ENCODE results near the gene GJA3. TPM values are rescaled to one million over a fixed set of nuclear protein-coding genes. Genes with fewer than 3 reads are reported as not detected.

The GJA3 gene
- total and polyA plus RNA-seq, 5 donors = 5.0 to 11.0 (median 7.9) TPM

DNA sequence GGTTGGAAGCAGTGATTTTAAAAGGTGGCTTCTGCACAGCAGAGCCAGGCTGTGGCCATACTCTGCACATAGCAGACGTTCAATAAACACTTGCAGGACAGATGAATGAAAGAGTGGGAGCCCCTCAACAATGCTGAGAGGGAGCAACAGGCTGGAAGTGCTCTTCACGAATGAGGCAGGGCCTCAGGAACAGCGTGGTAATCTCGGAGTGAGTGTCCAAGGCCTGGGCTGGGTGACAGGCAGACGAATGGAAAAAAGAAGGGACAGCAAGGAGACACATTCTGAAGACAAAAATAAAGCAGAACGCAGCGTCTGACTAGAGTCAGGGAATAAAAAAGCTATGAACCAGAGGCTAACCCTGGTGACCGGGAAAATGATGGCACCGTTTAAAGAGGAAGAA, 11.1 kb downstream of the GJA3 start:
- Histone ChIP-seq H3K27ac (ENCODE audit: low read length) (peak overlapping the region; percentile 29), H3K9me3 (ENCODE audit: control insufficient read depth, low read length) (no peaks in the 10 kb centered on the region), H3K27me3 (ENCODE audit: control insufficient read depth, insufficient read depth) (no peaks in the 10 kb centered on the region), H3K4me1 (ENCODE audit: control insufficient read depth, insufficient read depth, low read length) (no peaks in the 10 kb centered on the region), H3K4me3 (ENCODE audit: low read length) (no peak overlapping the region)
- DNase-seq (no peak), ATAC-seq (peak in 1 of 2 donors; percentile 29)
- intact Hi-C loops (cut with DNase I) = no loop called here
- WGBS = 40% methylated on average over 9 of the region's 9 CpGs

DNA sequence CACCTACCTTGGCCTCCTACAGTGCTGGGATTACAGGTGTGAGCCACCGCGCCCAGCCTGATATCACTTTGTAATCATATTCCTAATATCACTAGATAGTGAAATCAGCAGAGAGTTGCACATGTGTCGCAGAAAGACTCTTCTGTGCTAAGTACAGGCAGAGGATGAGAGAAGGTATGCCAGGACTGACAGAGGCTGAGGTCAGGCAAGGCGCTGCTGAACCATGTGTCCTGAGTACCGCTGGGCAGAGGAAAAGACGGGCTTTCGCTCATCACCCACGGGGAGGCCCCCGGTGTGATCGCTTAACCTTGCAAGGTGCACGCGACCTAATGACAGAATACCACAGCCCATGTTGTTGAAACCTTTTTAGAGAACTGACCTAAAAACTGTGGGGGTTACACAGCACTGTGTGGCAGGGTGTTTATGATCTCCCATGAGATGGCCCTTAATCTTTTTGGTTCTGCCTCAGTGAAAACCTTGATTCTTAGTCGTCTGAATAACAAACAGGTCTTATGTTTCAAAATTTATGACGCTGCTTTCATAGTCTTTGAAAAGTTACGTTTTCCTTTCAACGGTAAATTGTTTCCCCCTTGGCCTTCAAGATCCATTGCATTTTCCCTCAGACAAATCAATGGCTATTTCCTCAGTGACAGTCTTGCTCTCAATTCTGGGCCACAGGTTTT, 12.2 kb downstream of the GJA3 start:
- H3K27ac ChIP-seq (ENCODE audit: low read length) = no peak overlapping the region
- WGBS = 82% methylated on average over 16 of the region's 16 CpGs
- H3K4me1 ChIP-seq (ENCODE audit: control insufficient read depth, insufficient read depth, low read length) = no peaks in the 10 kb centered on the region
- ATAC-seq (peak in 1 of 2 donors; percentile 24), DNase-seq (no peak)
- no peak overlapping the region for H3K4me3 ChIP-seq (ENCODE audit: low read length)
- no peaks in the 10 kb centered on the region for H3K9me3 ChIP-seq (ENCODE audit: control insufficient read depth, low read length)
- no peaks in the 10 kb centered on the region for H3K27me3 ChIP-seq (ENCODE audit: control insufficient read depth, insufficient read depth)
- intact Hi-C loops (cut with DNase I) = no loop called here

DNA sequence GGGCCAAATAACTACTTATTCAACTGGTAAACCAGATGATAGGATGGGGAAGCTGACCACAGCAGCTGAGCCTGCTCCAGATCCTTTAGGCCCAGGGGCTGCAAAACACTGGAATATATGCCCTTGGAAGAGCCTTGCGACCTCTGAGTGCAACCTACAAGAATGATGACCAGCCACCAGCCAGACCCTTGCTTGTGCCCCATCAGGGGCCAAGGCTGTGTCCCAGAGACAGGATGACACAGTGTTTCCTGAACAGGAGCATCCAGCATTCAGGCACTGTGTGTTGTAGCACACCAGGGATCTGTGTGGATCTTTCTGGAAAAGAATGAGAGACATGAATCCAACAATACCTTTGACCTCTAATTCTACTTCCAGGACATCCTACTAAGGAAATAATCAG, 14.5 kb downstream of the GJA3 start:
- Histone ChIP-seq H3K9me3 (ENCODE audit: control insufficient read depth, low read length) (no peaks in the 10 kb centered on the region), H3K4me3 (ENCODE audit: low read length) (no peak overlapping the region), H3K27ac (ENCODE audit: low read length) (no peak overlapping the region), H3K4me1 (ENCODE audit: control insufficient read depth, insufficient read depth, low read length) (no peaks in the 10 kb centered on the region), H3K27me3 (ENCODE audit: control insufficient read depth, insufficient read depth) (no peaks in the 10 kb centered on the region)
- intact Hi-C loops (cut with DNase I) = no loop called here
- 100% methylated on average over 1 of the region's 1 CpG for WGBS
- DNase-seq (no peak), ATAC-seq (no peak)

DNA sequence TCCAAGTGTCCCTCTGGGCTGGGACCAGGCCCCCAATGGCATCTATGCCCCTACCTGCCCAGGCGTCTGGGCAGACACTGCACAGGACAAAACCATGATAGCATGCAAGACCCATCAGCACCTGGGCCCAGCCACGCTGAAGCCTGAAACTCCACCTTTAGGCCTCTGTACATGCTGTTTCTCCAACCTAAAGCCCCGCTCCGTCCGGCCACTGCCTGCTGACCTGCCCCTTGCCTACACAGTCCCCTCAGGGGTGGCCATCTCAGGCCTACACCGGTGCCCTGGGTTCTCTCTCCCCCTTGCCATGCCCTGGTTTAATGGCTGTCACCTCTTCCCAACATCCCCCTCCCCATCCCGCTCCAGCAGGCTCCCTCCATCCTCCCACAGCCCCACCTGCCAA, 15.3 kb downstream of the GJA3 start:
- no peak overlapping the region for H3K27ac ChIP-seq (ENCODE audit: low read length)
- H3K27me3 ChIP-seq (ENCODE audit: control insufficient read depth, insufficient read depth) = no peaks in the 10 kb centered on the region
- DNase-seq (no peak), ATAC-seq (no peak)
- no peaks in the 10 kb centered on the region for H3K9me3 ChIP-seq (ENCODE audit: control insufficient read depth, low read length)
- no peaks in the 10 kb centered on the region for H3K4me1 ChIP-seq (ENCODE audit: control insufficient read depth, insufficient read depth, low read length)
- intact Hi-C loops (cut with DNase I) = no loop called here
- 76% methylated on average over 7 of the region's 7 CpGs for WGBS
- H3K4me3 ChIP-seq (ENCODE audit: low read length) = no peak overlapping the region

DNA sequence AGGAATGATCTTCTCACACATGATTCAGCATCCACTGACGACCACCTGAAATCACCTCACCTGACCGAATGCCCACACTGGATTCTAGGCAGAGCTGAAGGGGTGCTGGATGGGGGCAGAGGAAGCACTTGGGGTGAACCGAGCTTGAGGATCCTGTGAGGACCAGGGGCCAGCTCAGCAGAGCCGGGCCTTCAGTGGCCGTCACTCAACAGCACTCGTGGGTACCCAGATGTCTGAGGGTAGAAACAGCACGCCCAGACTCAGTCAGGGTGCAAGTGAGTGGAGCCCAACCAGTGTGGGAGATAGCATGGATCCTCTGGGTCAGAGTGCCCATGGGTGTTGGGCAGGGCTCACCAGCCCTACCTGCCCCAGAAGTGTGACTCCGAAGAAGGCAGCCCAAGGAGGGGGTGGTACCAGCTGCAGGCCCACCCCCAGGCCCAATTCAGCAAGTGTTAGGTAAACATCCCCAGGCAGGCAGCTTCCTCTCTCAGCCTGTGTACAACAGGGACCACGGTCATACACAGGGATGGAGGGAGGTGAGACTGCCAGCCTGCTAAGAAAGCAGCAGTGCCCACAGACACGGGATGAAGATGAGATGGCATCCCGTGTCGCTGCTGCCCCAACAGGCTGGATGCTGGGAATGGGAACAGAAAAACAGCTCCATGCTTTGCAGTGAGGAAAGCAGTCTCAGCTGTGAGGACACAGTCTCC, 16.6 kb downstream of the GJA3 start:
- H3K4me1 ChIP-seq (ENCODE audit: control insufficient read depth, insufficient read depth, low read length) = no peaks in the 10 kb centered on the region
- no peaks in the 10 kb centered on the region for H3K9me3 ChIP-seq (ENCODE audit: control insufficient read depth, low read length)
- ATAC-seq (no peak), DNase-seq (no peak)
- H3K4me3 ChIP-seq (ENCODE audit: low read length) = no peak overlapping the region
- 77% methylated on average over 12 of the region's 12 CpGs for WGBS
- intact Hi-C loops (cut with DNase I) = no loop called here
- no peak overlapping the region for H3K27ac ChIP-seq (ENCODE audit: low read length)
- no peaks in the 10 kb centered on the region for H3K27me3 ChIP-seq (ENCODE audit: control insufficient read depth, insufficient read depth)

DNA sequence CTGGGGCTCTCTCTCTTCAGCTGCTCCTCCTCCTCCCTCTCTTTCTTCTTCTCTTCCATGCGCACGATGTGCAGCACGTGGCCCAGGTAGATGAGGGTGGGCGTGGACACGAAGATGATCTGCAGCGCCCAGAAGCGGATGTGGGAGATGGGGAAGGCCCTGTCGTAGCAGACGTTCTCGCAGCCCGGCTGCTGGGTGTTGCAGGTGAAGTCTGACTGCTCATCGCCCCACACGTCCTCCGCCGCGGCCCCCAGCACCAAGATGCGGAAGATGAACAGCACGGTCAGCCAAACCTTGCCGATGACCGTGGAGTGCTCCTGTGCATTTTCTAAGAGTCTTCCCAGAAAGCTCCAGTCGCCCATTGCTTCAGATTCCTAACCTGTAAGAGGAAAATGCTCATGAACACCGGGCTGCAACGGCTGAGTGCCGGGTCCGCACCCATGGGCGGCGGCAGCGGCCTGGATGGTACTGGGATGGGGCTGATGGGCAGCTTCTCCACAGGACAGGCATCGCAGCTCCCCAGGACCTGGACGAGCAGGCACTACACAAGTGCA, 17.8 kb downstream of the GJA3 start:
- WGBS = 90% methylated on average over 30 of the region's 30 CpGs
- Histone ChIP-seq H3K4me1 (ENCODE audit: control insufficient read depth, insufficient read depth, low read length) (no peaks in the 10 kb centered on the region), H3K27me3 (ENCODE audit: control insufficient read depth, insufficient read depth) (no peaks in the 10 kb centered on the region), H3K9me3 (ENCODE audit: control insufficient read depth, low read length) (no peaks in the 10 kb centered on the region), H3K27ac (ENCODE audit: low read length) (no peak overlapping the region), H3K4me3 (ENCODE audit: low read length) (no peak overlapping the region)
- intact Hi-C loops (cut with DNase I) = no loop called here
- ATAC-seq (no peak), DNase-seq (no peak)

DNA sequence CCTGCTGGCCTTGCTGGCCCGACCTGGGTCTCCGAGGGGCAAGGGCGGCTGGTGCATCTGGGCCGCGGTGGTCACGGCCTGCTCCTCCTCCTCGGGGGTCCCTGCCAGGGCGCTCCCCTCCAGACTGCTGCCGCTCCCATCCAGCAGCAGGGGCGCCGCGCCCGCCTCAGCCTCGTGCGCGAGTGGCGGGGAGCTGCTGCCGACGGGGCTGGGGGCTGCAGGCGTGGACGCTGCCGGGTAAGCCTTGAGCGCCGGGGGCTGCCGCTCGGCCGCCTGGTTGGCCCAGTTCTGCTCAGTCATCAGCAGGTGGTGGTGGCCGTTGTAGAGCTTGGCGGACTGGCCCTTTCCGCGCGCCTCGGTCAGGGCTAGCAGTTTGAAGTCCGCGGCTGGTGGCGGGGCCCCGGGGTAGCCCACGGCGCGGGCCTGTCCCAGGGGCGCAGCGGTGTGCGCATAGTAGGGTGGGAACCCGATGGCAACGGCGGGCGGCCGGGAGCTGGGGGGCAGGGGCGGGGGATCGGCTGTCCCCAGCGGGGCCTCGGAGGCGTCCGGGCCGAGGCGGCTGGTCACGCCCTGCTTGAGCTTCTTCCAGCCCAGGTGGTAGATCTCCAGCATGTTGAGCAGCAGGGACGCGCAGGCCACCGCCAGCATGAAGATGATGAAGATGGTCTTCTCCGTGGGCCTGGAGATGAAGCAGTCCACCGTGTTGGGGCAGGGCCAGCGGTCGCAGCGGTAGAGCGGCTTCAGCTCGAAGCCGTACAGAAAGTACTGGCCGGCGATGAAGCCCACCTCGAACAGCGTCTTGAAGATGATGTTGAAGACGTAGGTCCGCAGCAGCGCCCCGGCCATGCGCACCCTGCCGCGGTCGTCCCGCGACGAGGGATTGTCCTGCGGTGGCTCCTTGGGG, 18.6 kb downstream of the GJA3 start:
- Histone ChIP-seq H3K27me3 (ENCODE audit: control insufficient read depth, insufficient read depth) (no peaks in the 10 kb centered on the region), H3K4me3 (ENCODE audit: low read length) (no peak overlapping the region), H3K27ac (ENCODE audit: low read length) (no peak overlapping the region), H3K9me3 (ENCODE audit: control insufficient read depth, low read length) (no peaks in the 10 kb centered on the region), H3K4me1 (ENCODE audit: control insufficient read depth, insufficient read depth, low read length) (no peaks in the 10 kb centered on the region)
- peak in 1 of 3 donors; percentile 61 for DNase-seq
- peak in 1 of 2 donors; percentile 26 for ATAC-seq
- 40% methylated on average over 84 of the region's 84 CpGs for WGBS
- intact Hi-C loops (cut with DNase I) = no loop called here

DNA sequence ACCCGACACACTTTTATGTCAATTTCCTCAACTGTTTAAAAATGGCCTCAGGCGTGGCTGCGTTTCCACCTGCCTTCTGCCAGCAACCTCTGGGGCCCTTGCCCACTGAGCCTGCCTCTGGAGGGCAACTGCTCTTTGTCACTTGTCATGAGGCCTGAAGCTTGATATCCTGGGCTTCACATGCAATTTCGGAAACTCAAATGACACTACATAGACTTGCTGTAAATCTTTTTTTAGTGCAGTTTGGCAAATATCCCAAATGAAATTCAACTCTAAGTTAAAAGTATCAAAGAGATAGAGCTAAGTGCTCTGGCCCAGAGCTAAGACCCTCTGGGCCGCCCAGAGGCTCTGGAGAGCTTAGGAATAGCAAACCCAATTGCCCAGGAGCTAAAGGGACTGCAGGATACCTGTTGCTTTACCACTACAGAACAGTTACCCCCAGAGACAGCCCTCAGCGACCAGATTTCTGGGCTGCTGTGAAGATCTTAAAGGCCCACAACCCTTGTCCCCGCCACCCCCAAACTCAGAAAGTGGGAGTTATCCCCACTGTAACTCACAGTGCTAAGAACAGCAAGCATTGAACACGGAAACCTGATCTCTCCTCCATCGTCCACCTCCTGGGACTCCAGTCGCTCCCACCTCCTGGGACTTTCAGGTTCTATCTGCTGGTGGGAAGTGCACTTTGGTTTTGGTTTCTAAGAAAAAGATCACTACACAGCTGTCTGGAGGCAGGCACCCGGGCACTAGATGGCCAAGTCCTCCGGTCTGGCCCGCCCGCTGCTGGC, 19.4 kb downstream of the GJA3 start:
- H3K27me3 ChIP-seq (ENCODE audit: control insufficient read depth, insufficient read depth) = no peaks in the 10 kb centered on the region
- peak overlapping the region; percentile 50 for H3K27ac ChIP-seq (ENCODE audit: low read length)
- H3K4me3 ChIP-seq (ENCODE audit: low read length) = no peak overlapping the region
- 49% methylated on average over 14 of the region's 14 CpGs for WGBS
- intact Hi-C loops (cut with DNase I) = no loop called here
- H3K9me3 ChIP-seq (ENCODE audit: control insufficient read depth, low read length) = no peaks in the 10 kb centered on the region
- peak in 2 of 3 donors; percentile 71 to 79 for DNase-seq
- peak; percentile 79 to 90 for ATAC-seq
- H3K4me1 ChIP-seq (ENCODE audit: control insufficient read depth, insufficient read depth, low read length) = no peaks in the 10 kb centered on the region

DNA sequence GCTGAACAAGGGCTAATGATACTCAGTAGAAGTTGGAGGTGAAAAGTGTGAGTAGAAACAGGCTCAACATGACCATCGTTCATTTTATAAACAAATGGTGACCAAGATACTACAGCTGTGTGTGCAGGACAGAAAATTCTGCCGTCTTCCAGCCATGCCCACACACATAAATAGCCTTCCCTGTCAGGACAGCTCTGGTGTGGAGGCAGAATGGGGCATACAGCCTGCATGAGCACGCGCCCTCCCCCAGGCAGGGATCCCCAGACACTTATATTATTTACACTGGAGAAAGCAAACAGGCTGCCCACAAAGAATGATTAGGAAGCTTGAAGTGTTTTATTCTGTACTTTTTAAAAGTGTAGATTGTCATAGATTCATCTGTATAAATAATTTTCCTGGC, 20.4 kb downstream of the GJA3 start:
- Histone ChIP-seq H3K9me3 (ENCODE audit: control insufficient read depth, low read length) (no peaks in the 10 kb centered on the region), H3K4me1 (ENCODE audit: control insufficient read depth, insufficient read depth, low read length) (no peaks in the 10 kb centered on the region), H3K4me3 (ENCODE audit: low read length) (no peak overlapping the region), H3K27me3 (ENCODE audit: control insufficient read depth, insufficient read depth) (no peaks in the 10 kb centered on the region), H3K27ac (ENCODE audit: low read length) (no peak overlapping the region)
- intact Hi-C loops (cut with DNase I) = no loop called here
- ATAC-seq (peak in 1 of 2 donors; percentile 44), DNase-seq (no peak)
- WGBS = 42% methylated on average over 4 of the region's 4 CpGs

DNA sequence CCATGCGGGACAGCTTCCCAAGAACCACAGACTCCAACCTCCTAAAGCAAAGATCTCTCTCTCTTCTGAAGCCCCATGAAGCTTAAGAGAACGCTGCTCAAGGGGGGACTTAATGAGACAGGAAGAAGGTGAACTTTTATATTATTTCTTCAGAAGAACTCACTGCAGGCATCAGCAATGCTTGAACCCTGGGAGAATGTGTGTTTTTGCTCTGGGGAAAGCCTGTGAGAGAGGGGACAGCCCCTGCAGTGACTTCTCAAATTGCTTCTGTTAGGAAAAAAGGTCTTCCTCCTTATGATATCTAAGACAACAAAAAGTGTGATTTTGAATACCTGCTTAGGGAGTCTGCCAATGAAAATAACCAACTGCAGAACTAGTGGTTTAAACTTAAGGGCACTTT, 23.0 kb downstream of the GJA3 start:
- H3K4me1 ChIP-seq (ENCODE audit: control insufficient read depth, insufficient read depth, low read length) = no peaks in the 10 kb centered on the region
- no peaks in the 10 kb centered on the region for H3K27me3 ChIP-seq (ENCODE audit: control insufficient read depth, insufficient read depth)
- 66% methylated on average over 2 of the region's 2 CpGs for WGBS
- H3K9me3 ChIP-seq (ENCODE audit: control insufficient read depth, low read length) = no peaks in the 10 kb centered on the region
- no peak for DNase-seq
- H3K4me3 ChIP-seq (ENCODE audit: low read length) = no peak overlapping the region
- H3K27ac ChIP-seq (ENCODE audit: low read length) = no peak overlapping the region
- no peak for ATAC-seq
- intact Hi-C loops (cut with DNase I) = no loop called here

Measured in right cardiac atrium (tissue), 5 donors.